Natural killer cell (primary cell): ENCODE results near the gene IGF1R. TPM values are rescaled to one million over a fixed set of nuclear protein-coding genes. Genes with fewer than 3 reads are reported as not detected.

Experiments used
- ATAC-seq, 3 donors: fragments of 150-1000 bp in 2 of 3; fragments of 200-7000 bp in 1 of 3; cut with Tn5 transposase; 1 replicate in 1 of 3; 2 replicates in 2 of 3; pipeline ENCODE4 v1.10.0; 2021; ENCODE audit warnings: mild to moderate bottlenecking in 2 of 3, moderate library complexity in 2 of 3
- DNase-seq, 2 donors: peaks; one replicate each; pipeline versions ENCODE4 v3.0.0 to v3.0.0-alpha.2; 2013 to 2021; ENCODE audit warnings: mixed read lengths in 1 of 2
- H3K27ac ChIP-seq: one replicate; pipeline ENCODE4 v1.5.1; 2013; ENCODE audit warnings: mild to moderate bottlenecking, low read length
- H3K27me3 ChIP-seq: one replicate; pipeline ENCODE4 v1.6.1; 2013; ENCODE audit warnings: low read length; ENCODE audit not compliant: control insufficient read depth, insufficient read depth
- H3K36me3 ChIP-seq: one replicate; pipeline ENCODE4 v1.6.1; 2013; ENCODE audit warnings: low read length; ENCODE audit not compliant: control insufficient read depth, insufficient read depth
- H3K4me1 ChIP-seq: one replicate; pipeline ENCODE4 v1.6.1; 2013; ENCODE audit warnings: low read length; ENCODE audit not compliant: control insufficient read depth, insufficient read depth
- H3K4me3 ChIP-seq: one replicate; pipeline ENCODE4 v1.5.1; 2013; ENCODE audit warnings: low read length
- H3K9me3 ChIP-seq: one replicate; pipeline ENCODE4 v1.6.1; 2013; ENCODE audit warnings: low read length; ENCODE audit not compliant: control insufficient read depth, insufficient read depth
- H3K27ac Mint-ChIP-seq, 2 donors: one replicate each; pipeline ENCODE4 v1.8.0; 2022; ENCODE audit warnings: mild to moderate bottlenecking in 2 of 2, mixed read lengths in 2 of 2, moderate library complexity in 1 of 2
- H3K27me3 Mint-ChIP-seq, 2 donors: one replicate each; pipeline ENCODE4 v1.8.0; 2022; ENCODE audit warnings: low read depth in 2 of 2, mixed read lengths in 2 of 2
- H3K36me3 Mint-ChIP-seq: one replicate; pipeline ENCODE4 v1.8.0; 2022; ENCODE audit warnings: mixed read lengths
- H3K4me1 Mint-ChIP-seq, 2 donors: one replicate each; pipeline ENCODE4 v1.8.0; 2022; ENCODE audit warnings: mixed read lengths in 2 of 2
- H3K4me3 Mint-ChIP-seq: one replicate; pipeline ENCODE4 v1.8.0; 2022; ENCODE audit warnings: mild to moderate bottlenecking, moderate library complexity, mixed read lengths
- H3K9me3 Mint-ChIP-seq, 2 donors: one replicate each; pipeline ENCODE4 v1.8.0; 2022; ENCODE audit warnings: mixed read lengths in 2 of 2
- WGBS: methylation state at CpG from one replicate; pipeline ENCODE4 v1.1.7; 2013; ENCODE audit warnings: missing lambda C conversion rate; ENCODE audit not compliant: insufficient coverage; 5-methylcytosine and 5-hydroxymethylcytosine counted together
- intact Hi-C: fragments of 100-400 bp; cut with micrococcal nuclease; formaldehyde crosslinking; loops from one replicate; pipeline ENCODE4 v1.14.2; 2022
- total RNA-seq, 4 donors: library from RNA; stranded (reverse); fragments of 120-200 nt in 1 of 4; gene quantifications; one replicate each; pipeline versions ENCODE4 v1.2.3 to v1.2.4, GENCODE V29; 2013 to 2022
- TF ChIP-seq, protein P1 (sequence below): fragments of 200-600 bp; IDR thresholded peaks from one replicate; pipeline ENCODE4 v1.8.0; 2022; ENCODE audit warnings: antibody characterized with exemption

The IGF1R gene
- total RNA-seq, 3 donors from 2014 or later (not counting 1 experiment from before 2014, with no cell fraction given): 47.3 to 50.7 (median 49.0) TPM

GRCh38 chr15:98682992-98683701 lies 34.8 kb downstream of the IGF1R start:
- H3K4me1 ChIP-seq: peaks cover 16% of the 10 kb centered on the region
- TF ChIP-seq, protein P1, sequence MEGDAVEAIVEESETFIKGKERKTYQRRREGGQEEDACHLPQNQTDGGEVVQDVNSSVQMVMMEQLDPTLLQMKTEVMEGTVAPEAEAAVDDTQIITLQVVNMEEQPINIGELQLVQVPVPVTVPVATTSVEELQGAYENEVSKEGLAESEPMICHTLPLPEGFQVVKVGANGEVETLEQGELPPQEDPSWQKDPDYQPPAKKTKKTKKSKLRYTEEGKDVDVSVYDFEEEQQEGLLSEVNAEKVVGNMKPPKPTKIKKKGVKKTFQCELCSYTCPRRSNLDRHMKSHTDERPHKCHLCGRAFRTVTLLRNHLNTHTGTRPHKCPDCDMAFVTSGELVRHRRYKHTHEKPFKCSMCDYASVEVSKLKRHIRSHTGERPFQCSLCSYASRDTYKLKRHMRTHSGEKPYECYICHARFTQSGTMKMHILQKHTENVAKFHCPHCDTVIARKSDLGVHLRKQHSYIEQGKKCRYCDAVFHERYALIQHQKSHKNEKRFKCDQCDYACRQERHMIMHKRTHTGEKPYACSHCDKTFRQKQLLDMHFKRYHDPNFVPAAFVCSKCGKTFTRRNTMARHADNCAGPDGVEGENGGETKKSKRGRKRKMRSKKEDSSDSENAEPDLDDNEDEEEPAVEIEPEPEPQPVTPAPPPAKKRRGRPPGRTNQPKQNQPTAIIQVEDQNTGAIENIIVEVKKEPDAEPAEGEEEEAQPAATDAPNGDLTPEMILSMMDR: no peak
- 88% methylated on average over 8 of the region's 9 CpGs for WGBS
- intact Hi-C loops: no loop called here
- no peak overlapping the region for H3K27ac ChIP-seq
- Mint-ChIP-seq H3K9me3 (no peaks in the 10 kb centered on the region), H3K4me3 (no peak overlapping the region), H3K27ac (peak overlapping the region; percentile 35 to 40), H3K4me1 (peaks cover 62 to 73% of the 10 kb centered on the region in 2 donors), H3K36me3 (no peaks in the 10 kb centered on the region), H3K27me3 (no peaks in the 10 kb centered on the region)
- no peak for DNase-seq
- H3K4me3 ChIP-seq: no peak overlapping the region
- H3K36me3 ChIP-seq: no peaks in the 10 kb centered on the region
- no peaks in the 10 kb centered on the region for H3K27me3 ChIP-seq
- no peak for ATAC-seq
- H3K9me3 ChIP-seq: no peaks in the 10 kb centered on the region

GRCh38 chr15:98683831-98684230 lies 35.5 kb downstream of the IGF1R start:
- Mint-ChIP-seq H3K4me1 (peaks cover 69 to 80% of the 10 kb centered on the region in 2 donors), H3K36me3 (no peaks in the 10 kb centered on the region), H3K27ac (peak overlapping the region; percentile 35 to 40), H3K4me3 (no peak overlapping the region), H3K27me3 (no peaks in the 10 kb centered on the region), H3K9me3 (no peaks in the 10 kb centered on the region)
- Histone ChIP-seq H3K9me3 (no peaks in the 10 kb centered on the region), H3K27ac (no peak overlapping the region), H3K27me3 (no peaks in the 10 kb centered on the region), H3K4me3 (no peak overlapping the region), H3K36me3 (no peaks in the 10 kb centered on the region), H3K4me1 (peaks cover 16% of the 10 kb centered on the region)
- intact Hi-C loops: no loop called here
- TF ChIP-seq, protein P1: no peak
- no peak for DNase-seq
- WGBS: 61% methylated on average over 5 of the region's 5 CpGs
- ATAC-seq: peak in 1 of 3 donors; percentile 49

- H3K27ac ChIP-seq: no peak overlapping the region
- peaks cover 16% of the 10 kb centered on the region for H3K4me1 ChIP-seq
- no peaks in the 10 kb centered on the region for H3K9me3 ChIP-seq
- Mint-ChIP-seq H3K9me3 (no peaks in the 10 kb centered on the region), H3K4me1 (peaks cover 67 to 77% of the 10 kb centered on the region in 2 donors), H3K27ac (no peak overlapping the region), H3K4me3 (no peak overlapping the region), H3K36me3 (no peaks in the 10 kb centered on the region), H3K27me3 (no peaks in the 10 kb centered on the region)
- intact Hi-C loops: no loop called here
- no peaks in the 10 kb centered on the region for H3K27me3 ChIP-seq
- DNase-seq (no peak), ATAC-seq (no peak)
- WGBS: 64% methylated on average over 4 of the region's 4 CpGs
- TF ChIP-seq, protein P1: no peak
- no peak overlapping the region for H3K4me3 ChIP-seq
- H3K36me3 ChIP-seq: no peaks in the 10 kb centered on the region
These were observed 36.1 kb downstream of the IGF1R start for GRCh38 chr15:98684436-98684835.
